GM11168 (cell line): ENCODE measurements around the gene CSNK1E.

ENCODE experiments used
- in situ Hi-C: fragments of 300-500 bp; cut with MboI; formaldehyde crosslinking; loops from one replicate; pipeline ENCODE4 v1.12.0; 2022; ENCODE audit warnings: low sequenced_read_pairs; ENCODE audit not compliant: unreplicated experiment

The CSNK1E gene

GRCh38 chr22:38336699-38337098 lies 19.5 kb upstream of the CSNK1E start:
- in situ Hi-C loops = no loop called here

- in situ Hi-C loops = no loop called here
Observed at GRCh38 chr22:38335077-38335476, 17.8 kb upstream of the CSNK1E start.

GRCh38 chr22:38327805-38328204 lies 10.6 kb upstream of the CSNK1E start:
- in situ Hi-C loops = no loop called here

- in situ Hi-C loops = no loop called here
Observed at GRCh38 chr22:38327396-38327795, 10.2 kb upstream of the CSNK1E start.

GRCh38 chr22:38325587-38325986 lies 8.4 kb upstream of the CSNK1E start:
- in situ Hi-C loops = no loop called here

GRCh38 chr22:38320605-38321402 lies 3.6 kb upstream of the CSNK1E start:
- in situ Hi-C loops = no loop called here

GRCh38 chr22:38318792-38319773 lies 1.9 kb upstream of the CSNK1E start:
- in situ Hi-C loops = no loop called here

- in situ Hi-C loops = no loop called here
Observed at GRCh38 chr22:38317995-38318715, 922 bp upstream of the CSNK1E start.

- in situ Hi-C loops = no loop called here
Observed at GRCh38 chr22:38316364-38317121, 690 bp downstream of the CSNK1E start.

- in situ Hi-C loops = no loop called here
Observed at GRCh38 chr22:38315823-38316363, 1.3 kb downstream of the CSNK1E start.

GRCh38 chr22:38314933-38315822 lies 2.1 kb downstream of the CSNK1E start:
- in situ Hi-C loops = no loop called here

GRCh38 chr22:38314051-38314932 lies 2.9 kb downstream of the CSNK1E start:
- in situ Hi-C loops = no loop called here

GRCh38 chr22:38313384-38313955 lies 3.8 kb downstream of the CSNK1E start:
- in situ Hi-C loops = no loop called here

- in situ Hi-C loops = no loop called here
Observed at GRCh38 chr22:38312261-38312800, 4.9 kb downstream of the CSNK1E start.

- in situ Hi-C loops = no loop called here
Observed at GRCh38 chr22:38311323-38311620, 6.0 kb downstream of the CSNK1E start.

- in situ Hi-C loops = no loop called here
Observed at GRCh38 chr22:38310518-38311322, 6.5 kb downstream of the CSNK1E start.
